Adrenal gland (tissue), 5 donors: Measurements from ENCODE around the gene KLB.

Experiments
- CTCF ChIP-seq, 6 experiments: fragments of 450-650 bp in 4 of 6; fragments of 200-600 bp in 2 of 6; sonication (generic) in 1 of 6; IDR thresholded peaks; 1 replicate in 5 of 6; 2 replicates in 1 of 6; pipeline versions ENCODE4 v1.5.1 to v1.8.0; 2016 to 2021; ENCODE audit warnings: antibody characterized with exemption in 6 of 6, mild to moderate bottlenecking in 2 of 6, moderate library complexity in 1 of 6
- POLR2A ChIP-seq, 2 donors: fragments of 450-650 bp; IDR thresholded peaks; one replicate each; pipeline ENCODE4 v1.6.1; 2017; ENCODE audit warnings: antibody characterized with exemption in 2 of 2, mild to moderate bottlenecking in 2 of 2, moderate library complexity in 1 of 2
- donor health status: DM: no; HTN: no; CAD: no.

- no peak for TF ChIP-seq CTCF (IDR thresholded peaks at IDR 0.05)
- no peak for TF ChIP-seq POLR2A (IDR thresholded peaks at IDR 0.05)
Measured at GRCh38 chr4:39451423-39452023, 44.8 kb downstream of the KLB start.
